Measurements from ENCODE around the gene MOGAT3.

MOGAT3 gene

DNA sequence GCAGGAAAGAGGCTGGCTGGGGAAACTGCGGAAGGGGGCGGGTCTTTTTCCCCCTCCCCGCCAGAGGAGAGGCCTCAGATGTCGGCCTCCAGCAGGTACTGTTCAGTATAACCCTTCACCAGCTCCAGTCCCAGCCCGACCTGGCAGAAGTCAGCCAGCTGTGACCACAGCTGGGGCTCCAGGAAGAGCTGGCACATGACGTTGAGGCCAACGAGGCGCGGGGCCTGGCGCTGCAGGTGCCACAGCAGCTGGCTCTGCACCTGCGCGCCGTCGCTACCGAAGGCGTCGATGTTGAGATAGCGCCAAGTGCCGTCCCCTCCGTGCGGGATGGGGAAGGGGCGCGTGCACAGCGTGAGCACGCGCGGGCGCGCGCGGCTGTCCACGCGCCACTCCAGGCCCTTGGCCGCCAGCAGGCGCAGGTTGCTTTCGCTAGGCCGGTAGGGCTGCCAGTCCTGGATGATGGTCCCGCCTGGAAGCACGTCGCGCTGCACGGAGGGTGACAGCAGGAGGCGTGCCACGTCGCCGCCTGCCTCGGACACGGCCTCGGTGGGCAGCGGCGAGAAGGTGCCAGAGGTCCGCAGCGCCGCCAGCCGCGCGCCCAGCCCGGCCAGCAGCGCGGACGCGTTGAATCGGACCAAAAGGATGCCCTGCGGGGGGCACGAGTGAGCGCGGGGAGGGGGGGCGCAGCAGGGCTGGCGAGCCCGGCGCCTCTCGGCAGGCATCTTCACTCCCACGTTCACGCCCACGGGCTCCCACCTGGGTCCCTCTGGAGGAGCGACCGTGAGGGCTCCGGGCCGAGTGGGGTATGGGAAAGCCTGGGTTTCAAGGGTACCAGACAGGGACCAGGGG is 28.6 kb downstream of the MOGAT3 start:
- peak; percentile 85 for DNase-seq (ENCODE audit: low spot score)

DNA sequence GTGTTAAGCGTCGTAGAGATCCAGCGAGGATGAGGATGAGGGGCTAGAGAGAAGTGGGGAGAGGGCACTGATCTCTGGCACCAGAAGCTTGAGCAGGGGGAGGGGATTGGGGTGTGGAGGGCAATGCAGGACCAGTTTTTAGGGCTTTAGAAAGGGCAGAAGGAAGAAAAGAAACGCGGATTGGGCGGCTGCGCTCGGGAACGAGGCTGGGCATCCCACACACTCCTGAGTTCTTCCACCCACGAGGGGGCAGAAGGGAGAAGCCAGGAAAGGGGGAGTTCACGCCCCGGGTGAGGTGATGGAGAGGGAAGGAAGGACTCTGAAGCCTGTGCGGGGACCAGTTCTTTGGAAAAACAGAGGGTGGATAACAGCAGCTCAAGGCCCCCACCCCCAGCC is 29.4 kb downstream of the MOGAT3 start:
- DNase-seq (ENCODE audit: low spot score) = no peak

GRCh38 chr7:101170617-101171441 is 30.0 kb downstream of the MOGAT3 start:
- no peak for DNase-seq (ENCODE audit: low spot score)

DNA sequence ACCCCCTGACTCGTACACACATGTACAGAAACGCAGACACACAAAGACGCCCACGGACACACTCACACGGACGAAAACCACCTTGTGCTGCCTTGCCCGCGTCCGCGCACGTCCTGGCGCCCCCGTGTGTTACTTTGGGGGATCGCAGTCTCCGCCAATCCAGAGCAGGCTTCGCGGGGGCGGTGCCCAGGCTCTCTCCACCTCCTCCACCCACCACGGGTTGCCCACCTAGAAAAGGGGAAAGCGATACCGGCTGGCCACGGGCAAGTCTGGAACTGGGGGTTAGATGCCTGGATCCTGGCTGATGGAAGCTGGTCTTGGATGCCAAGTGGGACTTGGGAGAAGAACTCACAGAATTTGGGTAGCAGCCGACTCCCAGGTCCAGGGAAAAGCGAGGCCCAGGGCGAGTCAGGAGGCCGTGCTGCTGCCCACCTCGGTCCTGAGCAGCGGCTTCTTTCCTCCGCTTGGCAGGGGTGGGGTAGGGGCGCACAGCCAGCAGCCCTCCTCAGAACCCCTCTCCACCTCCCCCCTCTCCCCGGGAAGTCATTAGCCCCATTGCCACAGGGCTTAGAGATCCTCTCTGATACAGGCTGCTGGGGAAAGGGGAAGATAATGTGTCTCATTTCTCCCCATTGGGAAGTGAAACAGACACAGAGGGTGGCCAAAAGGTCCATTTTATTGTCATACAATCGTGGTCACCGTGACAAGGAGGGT is 30.8 kb downstream of the MOGAT3 start:
- peak; percentile 89 for DNase-seq (ENCODE audit: low spot score)

GRCh38 chr7:101169110-101169837 is 31.6 kb downstream of the MOGAT3 start:
- no peak for DNase-seq (ENCODE audit: low spot score)

DNA sequence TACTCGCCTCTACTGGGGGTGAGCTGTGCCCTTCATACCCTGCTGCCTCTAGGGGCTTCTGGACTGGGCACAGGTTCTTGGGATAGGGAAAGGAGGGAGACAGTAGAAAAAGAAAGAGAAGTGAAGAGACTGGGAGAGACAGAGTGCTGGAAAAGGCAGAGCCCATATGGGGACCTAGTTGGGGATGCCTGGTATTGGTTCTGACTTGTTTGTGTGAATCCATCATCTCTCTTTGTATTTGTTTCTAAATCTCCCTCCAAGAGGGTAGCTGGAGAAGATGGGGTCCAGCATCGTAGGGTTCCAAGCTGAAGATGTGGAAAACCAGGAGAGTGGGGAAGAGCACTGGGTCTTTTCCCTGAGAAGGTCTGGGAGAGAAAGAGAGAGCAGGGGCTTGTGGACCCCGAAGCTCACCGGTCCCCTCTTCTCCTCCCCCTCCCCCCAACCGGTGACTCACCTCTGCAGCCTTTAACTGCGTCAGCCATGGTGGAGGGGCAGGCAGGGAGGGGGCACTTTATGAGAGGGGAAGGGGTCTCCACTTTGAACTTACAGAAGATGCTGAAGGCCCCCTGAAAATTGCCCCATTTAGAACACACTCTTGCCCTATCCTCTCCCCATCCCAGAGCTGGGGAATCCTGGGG is 32.3 kb downstream of the MOGAT3 start:
- no peak for DNase-seq (ENCODE audit: low spot score)

GRCh38 chr7:101167645-101168411 is 33.0 kb downstream of the MOGAT3 start:
- DNase-seq (ENCODE audit: low spot score) = peak; percentile 49

GRCh38 chr7:101166909-101167644 is 33.8 kb downstream of the MOGAT3 start:
- DNase-seq (ENCODE audit: low spot score) = no peak

DNA sequence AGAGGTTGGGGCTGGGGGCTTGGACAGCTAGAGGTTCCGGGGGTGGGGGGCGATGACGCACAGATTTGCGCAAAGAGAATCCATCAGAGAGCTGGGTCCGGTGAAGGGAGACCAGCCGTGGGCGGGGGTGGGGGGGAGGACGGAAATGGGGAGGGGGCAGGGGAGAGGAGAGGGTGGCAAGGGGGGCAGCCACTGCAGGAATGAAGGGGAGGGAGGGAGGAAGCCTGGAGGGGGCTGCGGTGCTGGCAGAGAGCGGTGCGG is 34.3 kb downstream of the MOGAT3 start:
- no peak for DNase-seq (ENCODE audit: low spot score)

- no peak for DNase-seq (ENCODE audit: low spot score)
Measured at GRCh38 chr7:101165958-101166647, 34.7 kb downstream of the MOGAT3 start.

GRCh38 chr7:101165075-101165957 is 35.5 kb downstream of the MOGAT3 start, which contains the start of gene VGF:
TSS of gene VGF (minus strand) at chr7:101165569. CDS start at chr7:101164843, 726 bp downstream.
- peak; percentile 89 for DNase-seq (ENCODE audit: low spot score)

GRCh38 chr7:101164071-101164840 is 36.6 kb downstream of the MOGAT3 start:
- no peak for DNase-seq (ENCODE audit: low spot score)

- no peak for DNase-seq (ENCODE audit: low spot score)
Measured at GRCh38 chr7:101163279-101164070, 37.4 kb downstream of the MOGAT3 start.

GRCh38 chr7:101162551-101163278 is 38.1 kb downstream of the MOGAT3 start:
- no peak for DNase-seq (ENCODE audit: low spot score)

DNA sequence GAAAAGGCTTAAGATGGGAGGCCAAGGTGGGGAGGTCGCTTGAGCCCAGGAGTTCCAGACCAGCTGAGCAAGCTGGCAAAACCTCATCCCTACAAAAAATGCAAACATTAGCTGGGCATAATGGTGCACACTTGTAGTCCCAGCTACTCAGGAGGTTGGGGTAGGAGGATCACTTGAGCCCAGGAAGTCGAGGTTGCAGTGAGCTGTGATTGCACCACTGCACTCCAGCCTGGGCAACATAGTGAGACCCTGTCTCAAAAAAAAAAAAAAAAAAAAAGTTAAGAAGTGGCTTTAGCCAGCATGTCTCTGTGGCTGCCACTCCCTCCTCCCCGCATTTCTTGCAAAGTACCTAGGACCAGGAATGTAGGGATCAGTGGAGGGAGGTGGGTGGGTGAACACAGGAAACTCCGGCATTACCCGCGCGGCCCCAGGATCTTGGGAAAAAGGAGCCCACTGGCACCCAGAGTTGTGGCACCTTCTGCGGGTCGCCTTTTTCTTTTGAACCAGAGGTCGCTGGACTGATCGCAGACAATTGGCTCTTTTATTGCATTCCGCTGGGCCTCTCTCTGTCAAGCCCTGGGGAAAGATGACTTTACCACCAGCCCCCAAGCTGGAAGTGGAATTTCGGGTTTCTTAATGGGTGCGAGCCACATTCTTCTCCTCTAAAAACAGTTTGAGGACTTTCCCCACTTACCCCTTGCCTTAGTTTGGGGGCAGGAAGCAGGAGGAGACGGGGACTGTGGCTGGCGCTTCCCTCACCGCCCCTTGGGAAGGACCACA is 39.0 kb downstream of the MOGAT3 start:
- no peak for DNase-seq (ENCODE audit: low spot score)

All from NAMALWA (cell line).